ENCODE measurements around the gene NNMT.

The NNMT gene

DNA sequence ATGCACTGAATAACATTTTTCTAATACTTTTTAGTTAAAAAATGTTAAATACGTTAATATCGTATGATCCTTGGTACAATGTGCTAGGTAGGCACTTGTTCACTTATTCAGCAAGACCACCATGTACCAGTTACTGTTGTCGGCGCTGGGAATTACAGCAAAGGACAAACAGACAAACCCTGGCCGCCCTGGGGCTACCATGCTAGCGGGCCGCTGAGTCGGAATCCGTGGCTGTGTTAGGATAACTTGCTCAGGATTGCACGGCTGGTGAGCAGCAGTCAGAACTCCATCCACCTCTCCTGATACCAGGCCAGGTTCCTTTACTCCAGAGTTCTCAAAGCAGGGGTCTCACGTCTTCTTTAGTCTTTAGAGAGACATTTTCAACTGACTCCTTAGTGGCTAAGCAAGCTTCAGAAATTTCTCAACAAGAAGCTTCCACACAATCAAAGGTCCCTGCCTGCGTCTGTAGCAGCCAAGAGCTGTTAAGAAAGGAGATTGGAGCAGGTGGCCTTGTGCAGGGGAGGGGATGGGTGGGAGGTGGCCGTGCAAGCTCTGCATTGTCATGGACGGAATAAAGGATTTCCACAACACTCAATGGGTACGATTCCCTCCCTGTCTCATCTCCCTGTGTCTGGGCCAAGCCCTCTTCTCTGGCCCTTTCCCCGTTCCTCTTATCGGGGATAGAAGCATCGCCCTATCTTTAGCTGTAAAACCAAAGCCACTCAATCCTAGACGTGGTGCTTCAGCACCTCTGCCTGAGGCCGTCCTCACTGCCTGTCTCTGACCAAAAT lies 39.8 kb upstream of the NNMT start:
- TF ChIP-seq POLR2AphosphoS5 (IDR thresholded peaks at IDR 0.05; ENCODE audit: low read depth, low read length) (no peak), FOXP2 (optimal IDR thresholded peaks at IDR 0.05; ENCODE audit: borderline replicate concordance, extremely low read depth, extremely low read length, insufficient read depth) (no peak), SIN3A (IDR thresholded peaks at IDR 0.05; ENCODE audit: borderline replicate concordance, insufficient read depth, low read length) (no peak), TAF1 (IDR thresholded peaks at IDR 0.05; ENCODE audit: borderline replicate concordance, insufficient read depth, low read length) (no peak)
- TF ChIP-seq, protein P1, sequence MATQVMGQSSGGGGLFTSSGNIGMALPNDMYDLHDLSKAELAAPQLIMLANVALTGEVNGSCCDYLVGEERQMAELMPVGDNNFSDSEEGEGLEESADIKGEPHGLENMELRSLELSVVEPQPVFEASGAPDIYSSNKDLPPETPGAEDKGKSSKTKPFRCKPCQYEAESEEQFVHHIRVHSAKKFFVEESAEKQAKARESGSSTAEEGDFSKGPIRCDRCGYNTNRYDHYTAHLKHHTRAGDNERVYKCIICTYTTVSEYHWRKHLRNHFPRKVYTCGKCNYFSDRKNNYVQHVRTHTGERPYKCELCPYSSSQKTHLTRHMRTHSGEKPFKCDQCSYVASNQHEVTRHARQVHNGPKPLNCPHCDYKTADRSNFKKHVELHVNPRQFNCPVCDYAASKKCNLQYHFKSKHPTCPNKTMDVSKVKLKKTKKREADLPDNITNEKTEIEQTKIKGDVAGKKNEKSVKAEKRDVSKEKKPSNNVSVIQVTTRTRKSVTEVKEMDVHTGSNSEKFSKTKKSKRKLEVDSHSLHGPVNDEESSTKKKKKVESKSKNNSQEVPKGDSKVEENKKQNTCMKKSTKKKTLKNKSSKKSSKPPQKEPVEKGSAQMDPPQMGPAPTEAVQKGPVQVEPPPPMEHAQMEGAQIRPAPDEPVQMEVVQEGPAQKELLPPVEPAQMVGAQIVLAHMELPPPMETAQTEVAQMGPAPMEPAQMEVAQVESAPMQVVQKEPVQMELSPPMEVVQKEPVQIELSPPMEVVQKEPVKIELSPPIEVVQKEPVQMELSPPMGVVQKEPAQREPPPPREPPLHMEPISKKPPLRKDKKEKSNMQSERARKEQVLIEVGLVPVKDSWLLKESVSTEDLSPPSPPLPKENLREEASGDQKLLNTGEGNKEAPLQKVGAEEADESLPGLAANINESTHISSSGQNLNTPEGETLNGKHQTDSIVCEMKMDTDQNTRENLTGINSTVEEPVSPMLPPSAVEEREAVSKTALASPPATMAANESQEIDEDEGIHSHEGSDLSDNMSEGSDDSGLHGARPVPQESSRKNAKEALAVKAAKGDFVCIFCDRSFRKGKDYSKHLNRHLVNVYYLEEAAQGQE (IDR thresholded peaks at IDR 0.05; ENCODE audit: insufficient read depth in 1 of 2, low read depth in 2 of 2, low read length in 2 of 2) = no peak

DNA sequence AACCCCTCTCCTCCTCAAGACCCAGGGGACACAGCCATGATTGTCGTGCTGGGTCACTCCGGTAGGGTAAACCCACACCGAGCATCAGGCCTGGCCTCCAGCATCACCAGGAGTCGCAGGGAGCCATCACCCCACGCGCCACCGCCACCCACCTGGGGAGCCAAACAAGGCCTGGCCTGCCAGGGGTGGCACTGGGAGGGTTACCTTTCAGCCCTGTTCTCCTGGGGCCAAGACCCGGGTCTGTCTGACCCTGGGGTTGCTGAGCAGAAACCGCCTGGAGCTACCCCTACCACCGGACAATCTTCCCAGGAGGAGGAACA lies 39.3 kb upstream of the NNMT start:
- TF ChIP-seq, protein P1 (IDR thresholded peaks at IDR 0.05; ENCODE audit: insufficient read depth in 1 of 2, low read depth in 2 of 2, low read length in 2 of 2) = no peak
- TF ChIP-seq TAF1 (IDR thresholded peaks at IDR 0.05; ENCODE audit: borderline replicate concordance, insufficient read depth, low read length) = no peak
- TF ChIP-seq SIN3A (IDR thresholded peaks at IDR 0.05; ENCODE audit: borderline replicate concordance, insufficient read depth, low read length) = no peak
- no peak for TF ChIP-seq FOXP2 (optimal IDR thresholded peaks at IDR 0.05; ENCODE audit: borderline replicate concordance, extremely low read depth, extremely low read length, insufficient read depth)
- no peak for TF ChIP-seq POLR2AphosphoS5 (IDR thresholded peaks at IDR 0.05; ENCODE audit: low read depth, low read length)

DNA sequence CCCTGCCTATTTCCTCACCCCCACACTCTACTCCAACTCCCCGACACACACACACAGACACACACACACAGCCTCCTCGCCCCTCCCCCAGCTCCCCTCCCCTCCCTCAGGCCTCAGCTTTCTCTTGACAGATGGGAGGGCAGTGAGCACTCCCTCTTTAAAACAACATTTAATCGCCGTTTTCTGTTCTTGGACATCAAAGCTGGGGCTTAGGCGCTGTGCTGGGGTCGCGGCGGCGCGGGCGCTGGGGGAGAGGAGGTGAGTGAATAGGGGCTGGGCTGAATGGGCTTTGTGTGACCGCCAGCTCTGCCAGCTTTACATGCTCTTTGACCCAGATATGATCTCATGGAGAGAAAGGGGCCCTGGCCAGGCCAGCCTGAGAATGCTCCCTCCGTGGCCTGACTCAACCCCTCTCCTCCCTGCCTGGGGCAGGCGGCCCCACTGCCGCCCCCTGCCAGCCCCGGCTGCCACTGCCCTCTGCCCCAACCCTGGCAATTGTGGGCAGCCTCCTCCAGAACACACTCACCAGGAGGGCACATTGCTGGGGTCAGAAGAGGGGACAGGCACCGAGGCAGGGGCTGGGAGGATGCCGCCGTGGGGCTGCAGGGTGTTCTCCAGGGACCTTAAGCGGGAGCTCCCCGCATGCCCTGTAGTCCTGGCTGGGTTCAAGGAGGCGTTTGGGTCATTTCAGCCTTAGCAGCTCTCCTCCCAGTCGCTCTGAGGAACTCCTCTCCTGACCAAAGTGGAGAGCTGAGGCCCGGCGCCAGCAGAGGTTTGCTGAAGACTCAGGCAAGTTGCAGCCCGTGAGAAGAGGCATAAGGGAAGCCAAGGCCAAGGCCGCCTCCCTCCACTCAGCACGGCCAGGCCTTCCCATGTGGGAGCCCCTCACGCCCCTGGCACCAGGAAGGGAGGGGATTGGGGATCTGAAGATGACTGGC lies 38.3 kb upstream of the NNMT start:
- TF ChIP-seq SIN3A (IDR thresholded peaks at IDR 0.05; ENCODE audit: borderline replicate concordance, insufficient read depth, low read length) = no peak
- no peak for TF ChIP-seq TAF1 (IDR thresholded peaks at IDR 0.05; ENCODE audit: borderline replicate concordance, insufficient read depth, low read length)
- TF ChIP-seq, protein P1 (IDR thresholded peaks at IDR 0.05; ENCODE audit: insufficient read depth in 1 of 2, low read depth in 2 of 2, low read length in 2 of 2) = no peak
- no peak for TF ChIP-seq FOXP2 (optimal IDR thresholded peaks at IDR 0.05; ENCODE audit: borderline replicate concordance, extremely low read depth, extremely low read length, insufficient read depth)
- no peak for TF ChIP-seq POLR2AphosphoS5 (IDR thresholded peaks at IDR 0.05; ENCODE audit: low read depth, low read length)

DNA sequence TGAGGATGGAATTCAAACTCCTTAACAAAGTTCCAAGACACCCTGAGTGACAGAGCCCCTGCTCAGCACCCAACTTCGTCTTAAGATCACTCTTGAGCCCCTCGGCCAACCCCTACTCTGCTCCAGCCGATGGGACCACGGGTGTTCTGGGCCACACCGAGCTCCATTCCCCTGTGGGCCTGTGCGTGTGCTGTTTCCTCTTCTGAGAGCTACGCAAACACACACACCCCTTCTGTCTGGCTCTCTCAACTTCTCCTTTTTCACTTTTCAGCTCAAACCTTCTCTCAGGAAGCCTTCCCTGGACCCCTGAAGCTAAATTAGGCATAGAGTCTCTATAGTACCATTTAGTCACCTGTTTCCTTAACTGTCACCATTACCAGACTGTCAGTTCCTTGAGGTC lies 37.5 kb upstream of the NNMT start:
- TF ChIP-seq POLR2AphosphoS5 (IDR thresholded peaks at IDR 0.05; ENCODE audit: low read depth, low read length) = no peak
- TF ChIP-seq, protein P1 (IDR thresholded peaks at IDR 0.05; ENCODE audit: insufficient read depth in 1 of 2, low read depth in 2 of 2, low read length in 2 of 2) = no peak
- TF ChIP-seq SIN3A (IDR thresholded peaks at IDR 0.05; ENCODE audit: borderline replicate concordance, insufficient read depth, low read length) = no peak
- TF ChIP-seq TAF1 (IDR thresholded peaks at IDR 0.05; ENCODE audit: borderline replicate concordance, insufficient read depth, low read length) = no peak
- no peak for TF ChIP-seq FOXP2 (optimal IDR thresholded peaks at IDR 0.05; ENCODE audit: borderline replicate concordance, extremely low read depth, extremely low read length, insufficient read depth)

Measured in PFSK-1 (cell line).